GM19239 (cell line): ENCODE results near the gene SLC16A10.

Experiments used
- DNase-seq: peaks from one replicate; pipeline ENCODE4 v3.0.0; 2011; ENCODE audit warnings: low spot score; ENCODE audit not compliant: insufficient read length
- FAIRE-seq: peaks from 2 replicates; lab custom pipeline; 2011; peaks lifted over from hg19 to GRCh38; lab: Jason Lieb, UNC

Gene SLC16A10

DNA sequence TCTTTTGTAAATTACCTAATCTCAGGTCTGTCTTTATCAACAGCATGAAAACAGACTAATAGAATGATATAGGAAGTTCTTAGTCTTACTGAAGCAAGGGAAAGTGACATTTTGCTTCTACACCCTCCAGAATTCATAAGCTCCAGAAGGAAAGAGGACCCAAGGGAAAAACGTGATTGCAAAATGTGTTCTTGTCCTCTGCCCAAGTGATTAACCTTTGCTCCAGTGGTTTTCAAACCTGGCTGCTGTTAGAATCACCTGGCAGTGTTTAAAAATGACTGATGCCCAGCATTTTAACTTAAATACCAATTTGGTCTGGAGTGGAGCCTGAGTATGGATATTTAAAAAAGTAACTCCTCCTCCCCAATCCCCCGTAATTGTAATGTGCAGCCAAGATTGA is 191.4 kb downstream of the SLC16A10 start:
- DNase-seq: no peak
- no peak for FAIRE-seq

DNA sequence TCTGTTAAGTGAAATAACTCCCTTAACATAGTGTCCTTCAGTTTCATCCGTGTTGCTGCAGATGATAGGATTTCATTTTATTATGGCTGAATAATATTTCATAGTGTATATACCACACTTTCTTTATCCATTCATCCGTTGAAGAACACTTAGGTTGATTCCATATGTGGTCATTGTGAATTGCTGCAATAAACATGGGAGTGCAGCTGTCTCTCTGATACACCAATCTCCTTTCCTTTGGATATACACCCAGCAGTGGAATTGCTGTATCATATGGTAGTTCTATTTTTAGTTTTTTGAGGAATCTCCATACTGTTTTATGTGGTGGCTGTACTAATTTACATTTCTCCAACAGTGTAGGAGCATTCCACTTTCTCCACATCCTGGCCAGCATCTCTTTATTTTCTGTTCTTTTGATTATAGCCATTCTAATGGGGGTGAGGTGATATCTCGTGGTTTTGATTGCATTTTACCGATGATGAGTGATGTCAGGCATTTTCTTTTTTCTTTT is 193.2 kb downstream of the SLC16A10 start:
- FAIRE-seq: no peak
- DNase-seq: no peak
